K562 (cell line): ENCODE results near the gene DHRS12. TPM values are rescaled to one million over a fixed set of nuclear protein-coding genes. Genes with fewer than 3 reads are reported as not detected.

ENCODE experiments used
- ATAC-seq: fragments of 200-7000 bp; cut with Tn5 transposase; 3 replicates; pipeline ENCODE4 v1.9.1; 2020; ENCODE audit warnings: moderate library complexity
- BruUV-seq: library from RNA; stranded (reverse); fragments of 400-500 nt; replicated peaks from 2 replicates; lab custom pipeline; 2021; lab: Mats Ljungman, UMichigan
- CTCF ChIA-PET: fragments of 300-600 bp; formaldehyde crosslinking; extraction: SDS; loops from one replicate; lab custom pipeline; 2021; ENCODE audit warnings: low intra/inter-chr PET ratio; lab: Yijun Ruan, JAX
- POLR2A ChIA-PET: fragments of 300-600, 350-650 bp; sonication (Branson Sonifier 250); formaldehyde crosslinking; extraction: SDS; loops from one replicate; lab custom pipeline; 2021; ENCODE audit warnings: antibody characterized with exemption, inconsistent platforms; lab: Yijun Ruan, JAX
- DNase-seq, 4 experiments: peaks; one replicate each; pipeline versions ENCODE4 v3.0.0 to v3.0.0-alpha.2; 2011 to 2018; ENCODE audit warnings: low spot score in 3 of 4, mixed read lengths in 3 of 4; ENCODE audit errors: extremely low read depth in 1 of 4
- FAIRE-seq: peaks from 2 replicates; lab custom pipeline; 2011; peaks lifted over from hg19 to GRCh38; lab: Jason Lieb, UNC
- H2AFZ ChIP-seq: 2 replicates; pipeline ENCODE4 v1.6.0; 2011; ENCODE audit warnings: low read depth, low read length, control low read depth, inconsistent platforms
- H3K27ac ChIP-seq: fragments of 200-600 bp; 3 replicates; pipeline ENCODE4 v1.8.0; 2011; ENCODE audit warnings: low read depth, mild to moderate bottlenecking, control low read depth, inconsistent platforms, low read length, moderate library complexity, mixed read lengths; ENCODE audit errors: extremely low read depth
- H3K27me3 ChIP-seq, 2 experiments: fragments of 300-600 bp in 1 of 2; 2 replicates in 1 of 2; 3 replicates in 1 of 2; pipeline versions ENCODE4 v1.6.0 to v1.8.0; 2011; ENCODE audit warnings: inconsistent platforms in 2 of 2, low read length in 2 of 2, mild to moderate bottlenecking in 1 of 2, mixed read lengths in 1 of 2, moderate library complexity in 1 of 2; ENCODE audit not compliant: control insufficient read depth in 2 of 2, insufficient read depth in 2 of 2
- H3K36me3 ChIP-seq: fragments of 300-600 bp; 3 replicates; pipeline ENCODE4 v1.8.0; 2011; ENCODE audit warnings: mild to moderate bottlenecking, low read length, inconsistent platforms; ENCODE audit not compliant: control insufficient read depth, insufficient read depth
- H3K4me1 ChIP-seq, 2 experiments: fragments of 200-600 bp in 1 of 2; replicated peaks in 1 of 2; 2 replicates in 1 of 2; 3 replicates in 1 of 2; pipeline versions ENCODE4 v1.5.1 to v1.8.0; 2011; ENCODE audit warnings: inconsistent platforms in 2 of 2, low read length in 2 of 2, mild to moderate bottlenecking in 1 of 2, mixed read lengths in 1 of 2, moderate library complexity in 1 of 2; ENCODE audit not compliant: control insufficient read depth in 2 of 2, insufficient read depth in 2 of 2
- H3K4me2 ChIP-seq: 2 replicates; pipeline ENCODE4 v1.6.1; 2011; ENCODE audit warnings: low read length, control low read depth, inconsistent platforms, mixed read lengths; ENCODE audit not compliant: insufficient read depth
- H3K4me3 ChIP-seq: fragments of 200-600 bp; sonication (generic), shearing (Covaris generic); 2 replicates; pipeline ENCODE4 v1.5.1; 2016; ENCODE audit warnings: control low read depth, inconsistent platforms
- H3K79me2 ChIP-seq: fragments of 200-600 bp; 3 replicates; pipeline ENCODE4 v1.8.0; 2011; ENCODE audit warnings: low read length, inconsistent platforms; ENCODE audit not compliant: control insufficient read depth, insufficient read depth
- H3K9ac ChIP-seq, 2 experiments: 2 replicates each; pipeline versions ENCODE4 v1.6.0 to v1.6.1; 2011; ENCODE audit warnings: low read depth in 2 of 2, low read length in 2 of 2, control low read depth in 1 of 2, inconsistent platforms in 1 of 2, mild to moderate bottlenecking in 1 of 2, mixed read lengths in 1 of 2; ENCODE audit not compliant: insufficient read depth in 1 of 2
- H3K9me1 ChIP-seq: one replicate; pipeline ENCODE4 v1.6.0; 2011; ENCODE audit warnings: inconsistent platforms, mild to moderate bottlenecking, low read length, moderate library complexity; ENCODE audit not compliant: control insufficient read depth, insufficient read depth
- H3K9me3 ChIP-seq: replicated peaks from 2 replicates; pipeline ENCODE4 v1.5.1; 2011; ENCODE audit warnings: low read depth, low read length, inconsistent platforms; ENCODE audit not compliant: control insufficient read depth, insufficient read depth
- H4K20me1 ChIP-seq: replicated peaks from 2 replicates; pipeline ENCODE4 v1.6.1; 2011; ENCODE audit warnings: low read length, inconsistent platforms, mixed read lengths; ENCODE audit not compliant: control insufficient read depth, insufficient read depth
- ARID3B ChIP-seq: fragments of 250-450 bp; sonication (Bioruptor Pico); IDR thresholded peaks from 2 replicates; pipeline ENCODE4 v1.4.0; 2020; ENCODE audit warnings: borderline replicate concordance
- FOSL1 ChIP-seq: fragments of 200-800 bp; sonication (Bioruptor generic); conservative IDR thresholded peaks from 2 replicates; pipeline ENCODE4 v1.6.1; 2016; ENCODE audit warnings: missing genetic modification characterization, missing compliant biosample characterization
- MAX ChIP-seq: sonication (generic); formaldehyde crosslinking; IDR thresholded peaks from 2 replicates; pipeline ENCODE4 v1.9.0; 2022; ENCODE audit warnings: mild to moderate bottlenecking, missing genetic modification reagents
- MEIS2 ChIP-seq: fragments of 450-650 bp; IDR thresholded peaks from 2 replicates; pipeline ENCODE4 v1.6.1; 2014; ENCODE audit warnings: mild to moderate bottlenecking; ENCODE audit not compliant: partially characterized antibody
- NELFE ChIP-seq: IDR thresholded peaks from 2 replicates; pipeline ENCODE4 v1.6.1; 2011; ENCODE audit warnings: mild to moderate bottlenecking; ENCODE audit not compliant: insufficient read depth, insufficient read length
- PKNOX1 ChIP-seq: fragments of 450-650 bp; IDR thresholded peaks from 2 replicates; pipeline ENCODE4 v1.6.1; 2016
- RERE ChIP-seq: sonication (generic); formaldehyde crosslinking; IDR thresholded peaks from 2 replicates; pipeline ENCODE4 v1.8.0; 2023; ENCODE audit warnings: missing genetic modification reagents, mild to moderate bottlenecking, borderline replicate concordance
- TGIF2 ChIP-seq: sonication (generic); formaldehyde crosslinking; IDR thresholded peaks from 2 replicates; pipeline ENCODE4 v1.8.1; 2022; ENCODE audit warnings: mild to moderate bottlenecking, missing genetic modification reagents, moderate library complexity
- WGBS: fragments of 100-300 bp; shearing (Covaris generic); methylation state at CpG from one replicate; pipeline ENCODE4 v1.1.6; 2016; ENCODE audit warnings: low coverage, mixed read lengths; ENCODE audit not compliant: insufficient coverage; ENCODE audit errors: missing lambda C conversion rate; 5-methylcytosine and 5-hydroxymethylcytosine counted together
- in situ Hi-C: fragments of 300-500 bp; cut with MboI; formaldehyde crosslinking; loops from 4 replicates; pipeline ENCODE4 v1.15.0; 2018; ENCODE audit warnings: inconsistent platforms, mixed read lengths
- intact Hi-C: fragments of 100-400 bp; cut with micrococcal nuclease; formaldehyde crosslinking; loops from 2 replicates; pipeline ENCODE4 v1.14.2; 2022
- polyA plus RNA-seq, 8 experiments: library from polyadenylated mRNA; depleted of rRNA in 4 of 8; stranded (reverse) in 5 of 8; unstranded in 3 of 8; fragments of >200 nt; fragmentation: Nextera tagmentation in 2 of 8; fragmentation: Illumina TruSeq in 1 of 8; extraction: Ambion mirVana in 2 of 8; extraction: Trizol in 1 of 8; gene quantifications; 2 replicates each; pipeline versions ENCODE4 v1.2.1 to v1.2.3, GENCODE V29; 2011 to 2014; ENCODE audit warnings: inconsistent platforms in 1 of 8, missing spikeins in 1 of 8
- total RNA-seq, 7 experiments: library from RNA; depleted of rRNA in 6 of 7; stranded (reverse); fragments of >200 nt in 6 of 7; fragmentation: Illumina TruSeq in 2 of 7; extraction: Trizol in 2 of 7; gene quantifications; 2 replicates each; pipeline versions ENCODE4 v1.2.1 to v1.2.3, GENCODE V29; 2011 to 2021; ENCODE audit warnings: low replicate concordance in 1 of 7

DHRS12 gene
- total and polyA plus RNA-seq, 9 of the 15 experiments (the other 6 are each of a cell fraction or from before 2014, with no cell fraction given) = 0.62 to 2.7 (median 0.98) TPM

- no peak for TF ChIP-seq RERE (CRISPR knock-in tag)
These were observed 10.1 kb upstream of the DHRS12 start (continued) for GRCh38 chr13:51814071-51814470.

GRCh38 chr13:51811920-51812451 is 8.0 kb upstream of the DHRS12 start:
- no peak overlapping the region for H2AFZ ChIP-seq
- H4K20me1 ChIP-seq = no peaks in the 10 kb centered on the region
- H3K79me2 ChIP-seq = no peaks in the 10 kb centered on the region
- no TSS peak for BruUV-seq
- POLR2A ChIA-PET = no interaction called here
- CTCF ChIA-PET = no interaction called here
- peak; percentile 48 for FAIRE-seq
- H3K9me3 ChIP-seq = no peaks in the 10 kb centered on the region
- peak overlapping the region in 1 of 2 experiments; percentile 35; a peak in 1 of 4 replicates for H3K9ac ChIP-seq
- no peak overlapping the region for H3K4me2 ChIP-seq
- no peak for TF ChIP-seq NELFE
- TF ChIP-seq PKNOX1 = peak; percentile 78
- TF ChIP-seq MAX (CRISPR knock-in tag) = peak; percentile 38; the same call in 1 of the 2 replicates
- no peak for TF ChIP-seq TGIF2 (CRISPR knock-in tag)
- TF ChIP-seq MEIS2 = peak; percentile 49
- 0 out of 2 replicates have a peak, but pooled peaks have one; percentile 21 for TF ChIP-seq FOSL1 (tag)
- no peak for TF ChIP-seq ARID3B (CRISPR knock-in tag)
- H3K4me3 ChIP-seq = no peak overlapping the region
- peaks cover 0 to 10% of the 10 kb centered on the region in 2 experiments; a peak in 2 of 5 replicates for H3K27me3 ChIP-seq
- H3K9me1 ChIP-seq = no peaks in the 10 kb centered on the region
- H3K27ac ChIP-seq = no peak overlapping the region
- intact Hi-C loops = no loop called here
- ATAC-seq = peak; percentile 25; the same call in 2 of the 3 replicates
- H3K4me1 ChIP-seq = peaks cover 8 to 16% of the 10 kb centered on the region in 2 experiments; a peak in 4 of 5 replicates
- in situ Hi-C loops = no loop called here
- DNase-seq = peak in 1 of 4 experiments; percentile 21
- WGBS = 28% methylated on average over 3 of the region's 4 CpGs
- H3K36me3 ChIP-seq = no peaks in the 10 kb centered on the region
